Measurements from ENCODE around the gene TTC7B. TPM values are rescaled to one million over a fixed set of nuclear protein-coding genes. Genes with fewer than 3 reads are reported as not detected.

TTC7B gene
- total and polyA plus RNA-seq, 2 donors (not counting 1 experiment from before 2014, with no cell fraction given): 0.36 to 3.2 TPM

DNA sequence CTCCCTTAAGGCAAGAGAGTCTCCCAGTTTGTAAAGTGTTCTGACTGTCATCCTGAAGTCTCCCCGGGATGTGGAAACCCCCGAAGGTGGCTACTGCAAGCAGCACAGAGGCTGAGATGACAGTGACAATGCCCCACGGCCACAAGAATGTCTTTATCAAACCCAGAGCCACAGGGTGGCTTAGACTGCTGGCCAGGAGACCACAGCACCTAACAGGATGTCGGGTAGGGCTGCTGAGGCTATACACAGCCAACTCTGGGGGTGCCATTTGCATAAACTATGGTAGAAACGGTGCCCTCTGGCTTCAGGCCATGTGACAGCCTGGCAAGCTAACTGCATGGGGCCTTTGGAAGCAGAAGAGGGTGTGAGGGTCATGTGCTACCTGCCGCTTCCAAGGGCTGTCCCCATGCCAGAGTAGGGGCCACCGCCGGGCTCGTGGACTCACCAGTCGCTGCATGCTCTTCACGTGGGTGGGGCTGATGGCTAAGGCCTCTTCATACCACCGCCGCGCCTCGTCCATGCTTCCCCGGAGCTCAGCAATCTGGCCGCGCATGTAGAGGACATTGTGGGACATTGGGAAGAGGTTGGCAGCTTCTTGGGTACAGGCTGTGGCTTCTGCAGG is 238.5 kb downstream of the TTC7B start:
- CTCF ChIA-PET: no interaction called here
- Mint-ChIP-seq H3K4me3 (no peak overlapping the region), H3K27ac (no peak overlapping the region), H3K4me1 (no peaks in the 10 kb centered on the region), H3K9me3 (ENCODE audit: insufficient read depth) (no peaks in the 10 kb centered on the region), H3K27me3 (no peaks in the 10 kb centered on the region)
- Histone ChIP-seq H3K4me1 (ENCODE audit: control insufficient read depth in 2 of 2, insufficient read depth in 2 of 2, low read length in 2 of 2) (no peaks in the 10 kb centered on the region), H3K27ac (ENCODE audit: low read length in 2 of 2) (no peak overlapping the region), H2AFZ (ENCODE audit: insufficient read depth, low read depth, low read length, poor library complexity, severe bottlenecking) (no peak overlapping the region), H3K9ac (ENCODE audit: low read length) (no peak overlapping the region), H3K79me2 (ENCODE audit: control insufficient read depth, insufficient read depth, low read length) (no peaks in the 10 kb centered on the region), H3K27me3 (replicated peaks in 1 of 4; ENCODE audit: control extremely low read depth in 1 of 4, control insufficient read depth in 3 of 4, insufficient read depth in 4 of 4, low read length in 3 of 4) (no peaks in the 10 kb centered on the region), H3K4me3 (ENCODE audit: control extremely low read depth in 1 of 5, extremely low read depth in 1 of 5, insufficient read depth in 1 of 5, low read depth in 2 of 5, low read length in 4 of 5) (no peak overlapping the region), H4K20me1 (ENCODE audit: control insufficient read depth, insufficient read depth, low read length, poor library complexity, severe bottlenecking) (no peaks in the 10 kb centered on the region), H3K4me2 (replicated peaks; ENCODE audit: low read depth, low read length, poor library complexity, severe bottlenecking) (no peak overlapping the region), H3K36me3 (replicated peaks in 1 of 2; ENCODE audit: control extremely low read depth in 1 of 2, control insufficient read depth in 1 of 2, extremely low read depth in 1 of 2, insufficient read depth in 2 of 2, low read length in 1 of 2) (no peaks in the 10 kb centered on the region), H3K9me3 (ENCODE audit: control extremely low read depth in 1 of 3, control insufficient read depth in 2 of 3, insufficient read depth in 1 of 3, low read length in 2 of 3) (no peaks in the 10 kb centered on the region)
- no peak for ATAC-seq (ENCODE audit: low read depth)
- POLR2A ChIA-PET: no interaction called here
- DNase-seq: no peak
- 91% methylated on average over 18 of the region's 18 CpGs for WGBS (ENCODE audit: insufficient coverage)
- intact Hi-C loops (cut with micrococcal nuclease): no loop called here
- no peak for TF ChIP-seq EZH2 (IDR thresholded peaks at IDR 0.05; ENCODE audit: borderline replicate concordance, insufficient read depth, low read depth, low read length, poor library complexity, severe bottlenecking)
- TF ChIP-seq, protein P1, sequence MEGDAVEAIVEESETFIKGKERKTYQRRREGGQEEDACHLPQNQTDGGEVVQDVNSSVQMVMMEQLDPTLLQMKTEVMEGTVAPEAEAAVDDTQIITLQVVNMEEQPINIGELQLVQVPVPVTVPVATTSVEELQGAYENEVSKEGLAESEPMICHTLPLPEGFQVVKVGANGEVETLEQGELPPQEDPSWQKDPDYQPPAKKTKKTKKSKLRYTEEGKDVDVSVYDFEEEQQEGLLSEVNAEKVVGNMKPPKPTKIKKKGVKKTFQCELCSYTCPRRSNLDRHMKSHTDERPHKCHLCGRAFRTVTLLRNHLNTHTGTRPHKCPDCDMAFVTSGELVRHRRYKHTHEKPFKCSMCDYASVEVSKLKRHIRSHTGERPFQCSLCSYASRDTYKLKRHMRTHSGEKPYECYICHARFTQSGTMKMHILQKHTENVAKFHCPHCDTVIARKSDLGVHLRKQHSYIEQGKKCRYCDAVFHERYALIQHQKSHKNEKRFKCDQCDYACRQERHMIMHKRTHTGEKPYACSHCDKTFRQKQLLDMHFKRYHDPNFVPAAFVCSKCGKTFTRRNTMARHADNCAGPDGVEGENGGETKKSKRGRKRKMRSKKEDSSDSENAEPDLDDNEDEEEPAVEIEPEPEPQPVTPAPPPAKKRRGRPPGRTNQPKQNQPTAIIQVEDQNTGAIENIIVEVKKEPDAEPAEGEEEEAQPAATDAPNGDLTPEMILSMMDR (IDR thresholded peaks at IDR 0.05): no peak

DNA sequence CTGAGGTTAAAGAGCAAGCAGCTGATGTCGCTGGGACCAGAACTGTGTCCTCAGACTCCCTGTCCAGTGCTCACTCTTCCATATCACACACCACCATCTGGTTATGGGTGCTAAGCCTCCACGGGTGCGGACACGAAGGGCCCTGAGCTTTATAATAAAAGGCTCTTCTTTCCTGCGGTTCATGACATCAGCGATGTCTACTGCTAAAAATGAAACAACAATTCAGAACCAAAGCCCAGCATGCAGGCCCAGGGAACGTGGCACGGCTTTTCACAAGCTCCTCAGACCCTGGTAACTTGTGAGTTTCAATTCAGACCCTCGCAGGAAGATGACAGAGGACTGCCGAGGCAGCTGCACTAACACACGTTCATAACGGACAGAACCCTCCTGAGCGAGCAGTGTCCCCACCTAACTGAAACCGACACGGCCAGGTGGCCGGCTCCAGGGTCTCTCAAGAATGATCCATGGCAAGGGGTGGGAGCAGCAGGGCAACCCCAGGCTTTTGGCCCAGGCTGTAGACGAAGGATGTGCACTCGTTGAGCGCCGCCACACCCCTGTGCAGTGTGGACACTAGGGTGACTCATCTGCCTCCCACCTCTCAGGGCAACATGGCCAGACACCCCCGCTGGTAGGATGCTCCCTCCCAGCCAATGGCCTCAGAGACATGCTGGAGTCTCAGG is 239.1 kb downstream of the TTC7B start:
- Histone ChIP-seq H3K4me2 (replicated peaks; ENCODE audit: low read depth, low read length, poor library complexity, severe bottlenecking) (no peak overlapping the region), H3K27ac (ENCODE audit: low read length in 2 of 2) (no peak overlapping the region), H3K9ac (ENCODE audit: low read length) (no peak overlapping the region), H4K20me1 (ENCODE audit: control insufficient read depth, insufficient read depth, low read length, poor library complexity, severe bottlenecking) (no peaks in the 10 kb centered on the region), H2AFZ (ENCODE audit: insufficient read depth, low read depth, low read length, poor library complexity, severe bottlenecking) (no peak overlapping the region), H3K27me3 (replicated peaks in 1 of 4; ENCODE audit: control extremely low read depth in 1 of 4, control insufficient read depth in 3 of 4, insufficient read depth in 4 of 4, low read length in 3 of 4) (no peaks in the 10 kb centered on the region), H3K4me1 (ENCODE audit: control insufficient read depth in 2 of 2, insufficient read depth in 2 of 2, low read length in 2 of 2) (no peaks in the 10 kb centered on the region), H3K4me3 (ENCODE audit: control extremely low read depth in 1 of 5, extremely low read depth in 1 of 5, insufficient read depth in 1 of 5, low read depth in 2 of 5, low read length in 4 of 5) (no peak overlapping the region), H3K79me2 (ENCODE audit: control insufficient read depth, insufficient read depth, low read length) (no peaks in the 10 kb centered on the region), H3K9me3 (ENCODE audit: control extremely low read depth in 1 of 3, control insufficient read depth in 2 of 3, insufficient read depth in 1 of 3, low read length in 2 of 3) (no peaks in the 10 kb centered on the region), H3K36me3 (replicated peaks in 1 of 2; ENCODE audit: control extremely low read depth in 1 of 2, control insufficient read depth in 1 of 2, extremely low read depth in 1 of 2, insufficient read depth in 2 of 2, low read length in 1 of 2) (no peaks in the 10 kb centered on the region)
- H3K4me1 Mint-ChIP-seq: no peaks in the 10 kb centered on the region
- no peaks in the 10 kb centered on the region for H3K27me3 Mint-ChIP-seq
- TF ChIP-seq, protein P1 (IDR thresholded peaks at IDR 0.05): no peak
- no peak for TF ChIP-seq EZH2 (IDR thresholded peaks at IDR 0.05; ENCODE audit: borderline replicate concordance, insufficient read depth, low read depth, low read length, poor library complexity, severe bottlenecking)
- no peaks in the 10 kb centered on the region for H3K9me3 Mint-ChIP-seq (ENCODE audit: insufficient read depth)
- H3K4me3 Mint-ChIP-seq: no peak overlapping the region
- no peak for DNase-seq
- ATAC-seq (ENCODE audit: low read depth): no peak
- no peak overlapping the region for H3K27ac Mint-ChIP-seq
- ChIA-PET CTCF (no interaction called here), POLR2A (no interaction called here)
- intact Hi-C loops (cut with micrococcal nuclease): no loop called here
- 93% methylated on average over 18 of the region's 21 CpGs for WGBS (ENCODE audit: insufficient coverage)
